Right forelimb (tissue), 1 donor: ENCODE results near the gene GLOD5.

ENCODE experiments used
- DNase-seq: peaks from one replicate; pipeline ENCODE4 v3.0.0-alpha.2; 2018

The GLOD5 gene

DNA sequence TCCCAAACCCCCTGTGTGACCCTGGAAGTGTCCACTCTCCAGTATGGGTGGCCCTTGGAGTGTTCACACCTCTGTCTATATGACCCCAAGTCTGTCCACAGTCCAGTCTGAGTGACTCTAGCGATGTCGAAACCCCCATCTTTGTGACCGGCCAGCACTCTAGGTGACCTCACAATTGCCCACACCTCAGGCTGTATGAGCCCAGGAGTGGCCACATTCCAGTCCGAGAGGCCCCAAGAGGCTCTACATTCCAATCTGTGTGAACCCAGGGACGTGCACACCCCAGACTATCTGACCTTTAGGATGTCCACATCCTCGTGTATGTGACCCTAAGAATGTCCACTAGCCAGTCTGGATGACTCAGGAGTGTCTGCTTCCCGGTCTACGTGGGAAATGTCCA lies 7.3 kb upstream of the GLOD5 start:
- DNase-seq, result no peak

DNA sequence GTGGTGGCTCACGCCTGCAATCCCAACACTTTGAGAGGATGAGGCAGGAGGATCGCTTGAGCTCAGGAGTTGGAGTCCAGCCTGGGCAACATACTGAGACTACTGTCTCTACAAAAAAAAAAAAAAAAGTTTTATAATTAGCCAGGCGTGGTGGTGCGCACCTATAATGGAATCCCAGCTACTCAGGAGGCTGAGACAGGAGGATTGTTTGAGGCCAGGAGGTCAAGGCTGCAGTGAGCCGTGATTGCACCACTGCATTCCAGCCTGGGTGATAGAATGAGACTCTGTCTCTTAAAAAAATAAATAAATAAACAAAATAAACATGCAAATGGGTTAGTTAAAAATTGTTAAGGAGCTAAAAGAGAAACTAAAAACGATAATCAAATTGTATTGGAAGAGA lies 7.7 kb downstream of the GLOD5 start:
- no peak for DNase-seq

DNA sequence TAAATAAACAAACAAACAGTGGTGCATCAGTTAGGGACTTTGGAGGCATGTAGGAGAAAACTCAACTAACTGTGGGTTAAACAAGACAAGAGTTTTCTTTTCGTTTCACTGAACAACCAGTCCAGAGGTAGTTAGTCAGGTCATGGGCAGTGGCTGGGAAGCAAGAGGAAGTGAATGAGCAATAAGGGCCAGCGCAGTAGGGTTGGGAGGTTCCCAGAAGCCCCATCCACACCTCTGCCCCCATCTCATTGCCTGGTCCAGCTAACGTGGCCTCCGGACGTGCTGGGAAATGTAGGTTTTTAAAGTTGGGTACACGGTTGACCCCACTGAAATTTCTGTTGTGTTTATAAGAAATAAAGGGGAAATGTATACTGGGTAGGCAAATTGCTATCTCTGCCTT lies 8.7 kb downstream of the GLOD5 start:
- no peak for DNase-seq

DNA sequence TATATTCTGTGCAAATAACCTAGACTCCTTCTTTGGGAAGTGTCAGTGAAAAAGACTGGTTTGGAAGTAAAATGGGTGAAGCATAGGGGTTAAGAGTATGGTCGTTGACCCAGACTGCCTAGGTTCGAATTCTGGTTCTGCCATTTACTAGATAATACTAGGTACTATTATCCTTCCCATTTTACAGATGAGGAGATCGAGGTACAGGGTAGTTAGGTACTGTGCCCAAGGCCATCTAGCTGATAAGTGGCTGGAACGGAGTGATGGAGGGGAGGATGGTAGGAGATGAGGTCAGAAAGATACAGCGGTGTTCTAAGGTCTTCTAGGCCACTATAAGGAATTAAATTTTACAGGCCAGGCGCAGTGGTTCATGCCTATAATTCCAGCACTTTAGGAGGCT lies 11.1 kb downstream of the GLOD5 start:
- no peak for DNase-seq

DNA sequence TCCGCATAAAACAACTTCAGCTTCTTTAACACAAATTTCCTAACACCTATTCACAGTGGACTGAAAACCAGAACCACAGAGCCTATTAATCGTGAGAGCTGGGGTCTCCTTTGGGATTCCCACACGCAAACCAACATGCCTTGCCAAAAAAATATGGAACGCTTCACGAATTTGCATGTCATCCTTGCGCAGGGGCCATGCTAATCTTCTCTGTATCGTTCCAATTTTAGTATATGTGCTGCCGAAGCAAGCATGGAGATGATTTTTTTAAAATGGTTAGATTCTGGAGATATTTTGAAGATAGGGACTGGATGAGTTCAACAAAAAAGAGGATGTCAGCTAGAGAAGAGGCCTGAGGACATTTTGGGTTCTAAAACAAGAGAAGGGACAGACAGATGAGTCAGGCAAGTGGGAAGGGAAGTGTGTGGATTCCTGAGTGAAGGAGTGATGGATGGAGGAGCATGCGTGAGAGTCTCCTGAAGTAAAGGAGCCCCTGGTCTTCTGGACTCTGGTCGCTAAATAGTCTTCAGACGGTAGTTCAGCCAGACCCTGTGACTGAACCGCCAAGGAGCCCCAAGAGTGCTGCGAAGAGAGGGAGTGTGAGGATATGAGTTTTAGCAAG lies 15.4 kb downstream of the GLOD5 start:
- no peak for DNase-seq

DNA sequence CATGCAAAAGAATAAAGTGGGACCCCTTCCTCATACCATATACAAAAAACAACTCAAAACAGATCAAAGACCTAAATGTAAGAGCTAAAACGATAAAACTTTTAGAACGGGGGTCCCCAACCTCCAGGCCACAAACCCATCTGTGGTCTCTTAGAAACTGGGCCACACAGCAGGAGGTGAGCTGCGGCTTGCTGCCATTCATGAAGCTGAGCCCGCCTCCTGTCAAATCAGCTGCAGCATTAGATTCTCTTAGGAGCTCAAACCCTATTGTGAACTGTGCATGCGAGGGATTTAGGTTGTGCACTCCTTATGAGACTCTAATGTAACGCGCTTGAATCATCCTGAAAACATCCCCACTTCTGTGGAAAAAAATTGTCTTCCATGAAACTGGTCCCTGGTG lies 17.9 kb downstream of the GLOD5 start:
- no peak for DNase-seq

DNA sequence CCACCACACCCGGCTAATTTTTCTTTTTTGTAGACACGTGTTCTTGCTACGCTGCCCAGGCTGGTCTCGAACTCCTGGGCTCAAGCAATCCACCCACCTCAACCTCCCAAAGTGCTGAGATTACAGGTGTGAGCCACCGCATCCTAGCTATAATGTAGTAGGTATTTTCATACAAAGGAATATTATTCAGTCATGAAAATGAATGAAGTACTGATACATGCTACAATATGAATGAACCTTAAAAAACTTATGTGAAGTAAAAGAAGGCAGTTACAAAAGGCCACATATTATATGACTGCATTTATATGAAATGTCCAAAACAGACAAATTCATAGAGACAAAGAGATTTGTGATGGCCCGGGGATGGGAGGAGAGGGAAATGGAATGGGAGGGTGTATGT lies 20.2 kb downstream of the GLOD5 start:
- no peak for DNase-seq

DNA sequence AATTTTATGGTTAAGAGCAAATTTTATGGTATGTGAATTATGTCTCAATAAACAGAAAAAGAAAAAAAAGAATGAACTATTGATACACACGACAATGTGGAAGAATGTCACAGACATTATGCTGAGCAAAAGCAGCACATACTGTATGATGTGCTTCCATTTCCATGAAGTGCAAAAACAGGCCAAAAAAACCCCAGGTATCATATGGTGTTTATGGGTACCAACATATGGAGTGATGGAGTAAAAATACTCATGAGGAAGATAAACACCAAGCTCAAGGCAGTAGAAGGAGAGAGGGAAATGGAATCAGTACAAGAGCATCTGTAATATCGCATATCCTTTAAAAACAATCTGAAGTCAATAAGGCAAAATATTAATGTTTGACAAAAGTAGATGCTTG lies 20.7 kb downstream of the GLOD5 start:
- DNase-seq, result no peak

DNA sequence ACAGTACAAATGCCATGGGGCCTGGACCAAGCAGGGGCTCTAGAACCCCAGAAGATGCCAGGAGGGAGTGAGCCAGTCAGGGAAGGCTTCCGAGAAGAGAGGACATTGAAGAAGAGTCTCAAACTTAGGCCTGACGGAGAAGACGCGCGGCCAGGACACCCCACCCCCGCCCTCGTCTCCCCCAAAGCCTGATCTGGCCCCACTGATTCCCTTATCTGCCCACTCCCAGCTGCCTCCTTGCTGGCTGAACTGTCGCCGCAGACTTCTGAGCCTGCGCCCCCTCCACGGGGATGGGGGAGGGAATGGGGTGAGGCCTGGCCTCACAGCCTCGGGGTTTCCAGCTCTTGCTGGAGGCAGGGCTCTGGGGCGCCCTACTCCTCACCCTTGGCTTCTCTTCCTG lies 21.2 kb downstream of the GLOD5 start:
- no peak for DNase-seq

DNA sequence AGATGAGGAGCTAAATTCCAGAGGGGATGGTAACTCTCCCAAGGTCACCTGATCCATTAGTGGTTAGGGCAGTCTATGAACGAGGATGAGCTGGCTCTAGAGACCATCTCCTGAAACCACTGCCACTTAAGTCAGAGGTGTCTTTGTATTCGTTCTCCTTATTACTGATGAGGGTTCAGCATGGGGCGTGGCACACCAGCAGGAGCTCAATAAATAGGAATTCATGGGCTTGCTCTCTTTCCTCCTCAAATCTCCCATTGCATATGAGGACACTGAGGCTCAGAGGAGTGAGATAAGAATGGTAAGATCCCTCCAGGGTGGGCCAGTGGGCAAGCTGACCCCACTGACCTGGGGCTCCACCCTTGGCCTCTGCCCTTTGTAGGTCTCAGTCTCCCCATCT lies 23.2 kb downstream of the GLOD5 start:
- no peak for DNase-seq

DNA sequence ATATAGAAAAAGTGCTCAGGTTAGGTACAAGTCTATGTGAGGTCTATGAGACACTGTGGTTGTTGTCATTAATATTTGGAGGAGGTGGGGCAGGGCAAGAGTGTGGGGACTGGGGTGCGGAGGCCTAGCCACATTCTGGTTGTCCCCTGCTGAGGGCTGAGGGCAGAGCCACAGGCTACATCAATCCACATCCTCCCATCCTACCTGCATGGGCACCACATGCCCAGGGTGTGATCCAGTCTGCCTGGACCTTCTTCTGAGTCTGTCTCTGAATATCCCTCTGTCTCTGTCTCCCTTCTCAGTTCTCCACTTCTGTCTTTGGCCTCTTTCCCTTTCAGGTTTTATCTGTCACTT lies 23.6 kb downstream of the GLOD5 start:
- no peak for DNase-seq

DNA sequence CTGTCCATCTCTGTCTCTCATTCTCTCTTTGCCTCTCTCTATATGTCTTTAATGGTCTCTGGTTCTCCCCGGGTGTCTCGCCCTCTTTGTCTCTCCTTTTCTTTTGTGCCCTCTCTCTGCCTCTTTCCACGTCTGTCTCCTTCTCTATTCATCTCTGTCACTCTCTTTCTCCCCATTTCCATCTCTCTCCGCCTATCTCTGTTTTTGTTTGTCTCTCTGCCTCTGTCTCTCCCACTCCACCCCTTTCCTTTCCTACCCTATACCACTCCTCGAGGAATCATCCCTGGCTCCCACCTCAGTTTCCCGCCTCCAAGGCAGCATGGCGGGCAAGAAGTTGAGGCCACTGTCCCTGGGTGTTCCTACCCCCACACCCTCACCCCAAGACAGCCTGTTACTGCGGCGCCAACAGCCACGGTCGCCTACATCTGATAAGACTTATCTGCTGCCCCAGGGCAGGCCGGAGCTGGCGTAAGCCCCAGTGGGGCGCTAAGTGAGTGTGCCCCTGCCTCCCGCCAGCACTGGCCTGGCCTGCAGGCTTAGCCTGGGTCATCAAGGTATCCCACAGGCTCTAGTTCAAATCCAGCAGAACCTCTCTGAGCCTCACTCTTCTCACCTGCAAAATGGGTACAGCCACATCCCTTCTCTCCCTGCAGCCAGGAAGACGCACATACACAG lies 24.1 kb downstream of the GLOD5 start:
- no peak for DNase-seq

DNA sequence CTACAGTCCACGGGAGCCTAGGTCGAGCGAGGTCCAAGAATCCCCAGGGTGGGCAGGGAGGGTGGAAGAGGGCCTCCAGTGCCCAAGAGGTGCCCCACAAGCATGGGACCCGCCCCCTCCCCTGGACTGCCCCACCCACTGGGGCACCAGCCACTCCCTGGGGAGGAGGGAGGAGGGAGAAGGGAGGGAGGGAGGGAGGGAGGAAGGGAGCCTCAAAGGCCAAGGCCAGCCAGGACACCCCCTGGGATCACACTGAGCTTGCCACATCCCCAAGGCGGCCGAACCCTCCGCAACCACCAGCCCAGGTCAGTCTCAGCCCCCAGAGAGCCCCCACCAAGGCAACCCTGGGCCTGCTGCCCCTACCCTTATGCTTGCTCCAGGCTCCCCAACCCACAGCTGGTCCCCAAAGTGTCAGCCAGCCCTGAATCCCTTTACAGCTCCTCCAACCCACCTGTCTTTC lies 24.8 kb downstream of the GLOD5 start, which contains the start of gene GATA1:
GATA1 (plus strand) TSS at position 250 of the 460 bp plus-strand sequence. CDS start 4,520 bp downstream, outside the sequence.
- DNase-seq, result no peak

DNA sequence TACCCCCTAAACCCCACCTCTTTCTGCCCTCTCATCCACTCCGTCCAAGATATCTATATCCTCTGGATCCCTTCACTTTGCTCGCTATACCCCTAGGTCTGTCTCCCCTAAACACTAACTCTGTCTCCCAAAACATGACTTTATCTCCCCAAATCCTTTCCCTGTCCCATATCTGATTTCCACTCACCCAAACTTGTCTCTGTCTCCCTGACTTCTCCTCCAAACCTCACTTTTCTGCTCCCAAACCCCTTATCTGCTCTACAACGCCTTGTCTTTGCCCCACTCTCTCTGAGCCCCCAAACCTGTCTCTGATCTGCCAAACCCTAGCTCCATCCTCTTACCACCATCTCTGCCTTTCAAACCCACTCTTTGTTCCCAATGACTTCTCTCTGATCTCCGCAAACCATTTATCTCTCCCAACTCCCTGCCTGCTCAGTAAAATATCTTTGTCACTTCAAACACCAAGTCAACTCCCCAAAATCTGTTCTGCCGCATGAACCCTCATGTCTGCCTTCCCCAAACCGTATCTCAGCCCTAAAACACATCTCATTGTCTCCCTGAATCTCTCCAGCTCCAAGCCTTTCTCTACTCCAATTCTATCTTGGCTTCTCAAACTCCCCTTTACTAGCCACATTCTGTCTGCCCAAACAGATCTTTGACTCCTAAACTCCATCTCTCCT lies 25.4 kb downstream of the GLOD5 start:
- DNase-seq, result no peak

DNA sequence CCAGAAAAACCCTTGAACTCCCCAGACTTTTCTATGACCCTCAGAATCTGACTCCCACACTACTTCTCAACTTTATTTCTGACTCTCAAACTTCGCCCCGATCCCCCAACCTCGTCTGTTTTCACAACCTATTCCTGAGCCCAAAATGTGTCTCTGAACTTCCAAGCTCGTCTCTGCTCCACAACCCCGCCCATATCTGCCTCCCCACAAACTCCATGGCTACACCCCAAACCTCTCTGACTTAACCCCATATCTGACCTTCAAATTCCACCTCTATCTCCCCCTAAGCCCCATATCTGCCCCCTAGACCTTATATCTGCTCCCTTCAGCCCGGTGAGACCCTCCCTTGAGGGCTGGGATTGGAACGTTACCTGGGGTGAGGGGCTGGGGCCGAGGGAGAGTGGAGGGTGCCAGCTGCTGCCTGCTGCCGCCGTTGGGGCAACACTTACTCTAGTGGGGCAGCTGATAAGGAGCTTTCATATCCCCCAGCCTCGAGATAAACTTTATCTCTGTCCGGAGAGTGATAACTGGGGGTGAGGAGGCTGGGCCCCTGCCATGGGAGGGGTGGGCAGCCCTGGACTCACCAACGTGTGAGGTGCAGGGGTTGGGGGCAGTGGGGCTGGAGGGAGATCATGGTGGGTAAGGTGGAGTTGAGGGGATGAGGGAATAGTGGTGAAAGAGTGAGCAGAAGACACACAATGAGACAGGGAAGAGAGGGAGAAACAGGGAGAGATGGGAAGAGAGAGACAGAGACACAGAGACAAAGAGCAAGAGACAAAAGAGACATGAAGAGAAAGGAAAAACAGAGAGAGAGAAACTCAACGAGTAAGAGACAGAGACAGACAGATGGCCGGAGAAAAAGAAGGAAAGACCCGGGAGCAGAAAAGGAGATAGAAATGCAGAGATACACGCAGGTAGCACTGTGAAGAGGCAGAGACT lies 26.2 kb downstream of the GLOD5 start:
- no peak for DNase-seq

DNA sequence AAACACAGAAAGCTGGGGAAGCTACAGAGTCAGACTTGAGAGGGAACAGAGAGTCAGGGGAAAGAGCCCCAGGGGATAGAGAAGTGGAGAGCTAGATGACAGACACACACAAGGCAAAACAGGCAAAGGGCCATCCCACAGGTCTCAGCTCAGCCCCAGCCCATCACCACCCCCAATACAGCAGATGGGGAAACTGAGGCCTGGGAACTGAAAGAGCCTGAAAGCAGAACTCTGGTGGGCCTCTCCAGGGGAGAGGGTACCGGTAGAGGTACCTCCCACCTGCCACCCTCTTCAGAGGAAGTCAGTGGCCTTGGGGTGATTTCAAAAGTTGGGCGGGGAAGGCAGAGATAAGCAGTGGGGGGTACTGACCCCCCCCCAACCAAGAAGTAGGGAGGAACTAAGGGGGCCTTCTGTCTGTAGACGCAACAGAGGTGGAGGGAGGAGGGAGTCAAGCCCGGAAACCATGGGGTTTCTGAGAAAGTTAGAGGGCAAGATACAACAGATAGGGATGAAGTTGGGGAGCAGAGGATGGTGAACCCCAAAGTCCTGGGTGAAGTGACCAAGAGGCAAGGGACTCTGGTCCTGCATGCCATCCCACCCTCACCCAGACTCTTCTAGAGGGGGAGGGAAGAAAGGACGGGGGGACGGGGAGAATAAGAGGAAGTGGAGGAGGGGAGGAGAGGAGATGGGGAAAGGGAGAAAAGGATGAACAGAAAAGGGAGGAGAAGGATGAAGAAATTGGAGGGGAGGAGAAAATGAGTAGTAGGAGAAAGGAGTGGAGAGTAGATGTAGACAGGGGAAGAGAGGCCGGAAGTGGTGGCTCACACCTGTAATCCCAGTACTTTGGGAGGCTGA lies 28.0 kb downstream of the GLOD5 start:
- DNase-seq, result no peak

DNA sequence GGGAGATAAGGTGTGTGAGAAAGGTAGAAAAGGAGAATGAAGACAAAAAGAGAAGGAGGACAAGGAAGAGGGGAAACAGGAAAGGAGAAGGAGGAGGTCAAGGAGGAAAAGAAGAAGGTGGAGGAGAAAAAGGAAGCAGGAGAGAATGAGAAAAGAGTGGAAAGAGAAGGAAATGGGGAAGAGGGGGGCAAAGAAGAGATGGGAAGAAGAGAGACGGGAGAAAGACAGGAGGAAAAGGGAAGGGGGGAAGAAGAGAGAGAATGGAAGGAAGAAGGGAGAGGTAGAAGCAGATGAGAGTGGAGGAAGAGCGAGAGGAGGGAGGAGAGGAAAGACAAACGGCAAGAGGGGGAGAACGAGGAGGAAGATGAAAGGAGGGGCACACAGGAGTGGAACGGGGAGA lies 28.9 kb downstream of the GLOD5 start:
- no peak for DNase-seq

DNA sequence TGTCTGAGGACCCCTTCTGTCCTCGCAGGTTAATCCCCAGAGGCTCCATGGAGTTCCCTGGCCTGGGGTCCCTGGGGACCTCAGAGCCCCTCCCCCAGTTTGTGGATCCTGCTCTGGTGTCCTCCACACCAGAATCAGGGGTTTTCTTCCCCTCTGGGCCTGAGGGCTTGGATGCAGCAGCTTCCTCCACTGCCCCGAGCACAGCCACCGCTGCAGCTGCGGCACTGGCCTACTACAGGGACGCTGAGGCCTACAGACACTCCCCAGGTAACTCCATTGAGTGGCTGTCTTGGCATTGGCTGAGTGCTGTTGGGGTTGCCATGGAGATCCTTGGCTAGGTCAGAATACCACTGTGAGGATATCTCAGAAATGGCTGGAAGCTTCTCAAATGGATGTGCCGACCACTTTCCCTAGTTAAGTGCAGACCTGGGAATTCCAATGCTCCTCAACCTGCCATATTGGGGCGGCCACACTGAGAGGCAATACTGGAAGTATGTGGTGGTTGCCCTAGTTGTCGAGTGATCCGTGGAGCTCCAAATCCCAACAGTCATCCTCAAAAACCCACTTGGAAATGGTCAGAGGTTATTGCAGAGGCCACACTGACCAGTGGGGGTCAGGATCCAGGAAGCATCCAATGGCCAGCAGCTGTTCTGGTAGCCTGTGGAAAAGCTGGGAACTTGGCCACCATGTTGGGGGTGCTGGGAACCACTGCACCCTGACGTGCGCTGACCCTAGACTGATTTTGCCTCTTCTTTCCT lies 29.7 kb downstream of the GLOD5 start:
- no peak for DNase-seq

DNA sequence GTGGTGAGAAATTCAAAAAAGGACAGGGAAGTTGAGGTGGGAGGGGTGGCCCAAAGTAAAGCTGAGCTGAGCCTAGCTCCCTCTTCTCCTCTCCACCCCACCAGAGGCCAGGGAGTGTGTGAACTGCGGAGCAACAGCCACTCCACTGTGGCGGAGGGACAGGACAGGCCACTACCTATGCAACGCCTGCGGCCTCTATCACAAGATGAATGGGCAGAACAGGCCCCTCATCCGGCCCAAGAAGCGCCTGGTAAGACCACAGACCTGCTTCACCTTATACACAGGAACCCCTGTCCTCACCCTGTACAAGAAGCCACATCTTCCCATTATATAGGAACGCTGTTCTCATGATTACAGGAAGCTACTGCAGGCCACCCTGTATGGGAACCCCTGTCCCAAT lies 30.7 kb downstream of the GLOD5 start:
- no peak for DNase-seq

DNA sequence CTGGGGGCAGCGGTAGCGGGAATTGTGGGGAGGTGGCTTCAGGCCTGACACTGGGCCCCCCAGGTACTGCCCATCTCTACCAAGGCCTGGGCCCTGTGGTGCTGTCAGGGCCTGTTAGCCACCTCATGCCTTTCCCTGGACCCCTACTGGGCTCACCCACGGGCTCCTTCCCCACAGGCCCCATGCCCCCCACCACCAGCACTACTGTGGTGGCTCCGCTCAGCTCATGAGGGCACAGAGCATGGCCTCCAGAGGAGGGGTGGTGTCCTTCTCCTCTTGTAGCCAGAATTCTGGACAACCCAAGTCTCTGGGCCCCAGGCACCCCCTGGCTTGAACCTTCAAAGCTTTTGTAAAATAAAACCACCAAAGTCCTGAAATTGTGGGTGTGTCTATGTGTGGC lies 32.4 kb downstream of the GLOD5 start:
- DNase-seq, result no peak

DNA sequence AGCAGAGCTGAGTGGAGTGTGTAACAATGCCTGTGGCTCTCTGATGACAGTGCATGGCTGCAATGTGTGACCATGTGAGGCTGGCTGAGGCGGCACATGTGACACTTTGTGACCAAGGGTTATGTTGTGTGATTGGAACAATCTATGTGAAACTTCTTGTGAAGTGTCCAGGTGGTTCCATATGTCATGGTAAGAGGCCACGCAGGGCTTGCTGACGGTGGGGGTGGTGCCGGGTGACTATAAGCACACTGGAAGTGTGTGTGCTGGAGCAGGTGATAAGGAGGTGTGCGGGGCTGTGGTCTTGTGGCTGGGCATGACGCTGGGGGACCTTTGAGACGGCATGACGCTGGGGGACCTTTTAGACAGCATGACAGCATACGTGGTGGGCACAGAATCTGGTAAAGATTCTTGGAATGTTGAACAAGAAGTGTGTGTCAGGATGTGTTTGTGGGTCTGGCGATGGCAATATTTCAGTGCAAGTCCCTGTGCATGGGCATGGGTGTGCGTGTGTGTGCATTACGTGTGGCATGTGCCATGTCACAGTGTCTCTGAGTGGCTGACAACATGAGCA lies 32.9 kb downstream of the GLOD5 start:
- DNase-seq, result no peak
